Activated CD8-positive, alpha-beta memory T cell treated with anti-CD3 and anti-CD28 coated beads, Interleukin-2, amount 50 U/mL, for 1 hour (primary cell): Measurements from ENCODE around the gene VPS29.
"Not testable (repeated sequence)": the region's sequence is repeated elsewhere in the genome, so short reads cannot be mapped to it uniquely, and the experiment has no call there.

ENCODE experiments used
- DNase-seq: peaks from one replicate; pipeline ENCODE4 v3.0.0-alpha.2; 2020; ENCODE audit errors: extremely low read depth

The VPS29 gene

GRCh38 chr12:110528277-110528839 lies 26.4 kb upstream of the VPS29 start:
- DNase-seq = no peak

- not testable (repeated sequence) for DNase-seq
Measured at GRCh38 chr12:110520876-110521712, 19.2 kb upstream of the VPS29 start.

DNA sequence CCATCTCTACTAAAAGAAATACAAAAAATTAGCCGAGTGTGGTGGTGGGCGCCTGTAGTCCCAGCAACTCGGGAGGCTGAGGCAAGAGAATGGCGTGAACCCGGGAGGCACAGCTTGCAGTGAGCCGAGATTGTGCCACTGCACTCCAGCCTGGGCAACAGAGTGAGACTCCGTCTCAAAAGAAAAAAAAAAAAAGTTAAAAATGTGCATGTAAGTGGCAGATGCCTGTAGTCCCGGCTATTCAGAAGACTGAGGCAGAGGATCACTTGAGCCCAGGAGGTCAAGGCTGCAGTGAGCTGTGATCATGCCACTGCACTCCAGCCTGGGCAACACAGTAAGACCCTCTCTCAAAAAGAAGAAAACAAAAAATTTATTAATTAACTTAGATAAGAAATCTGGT lies 16.1 kb upstream of the VPS29 start:
- not testable (repeated sequence) for DNase-seq

DNA sequence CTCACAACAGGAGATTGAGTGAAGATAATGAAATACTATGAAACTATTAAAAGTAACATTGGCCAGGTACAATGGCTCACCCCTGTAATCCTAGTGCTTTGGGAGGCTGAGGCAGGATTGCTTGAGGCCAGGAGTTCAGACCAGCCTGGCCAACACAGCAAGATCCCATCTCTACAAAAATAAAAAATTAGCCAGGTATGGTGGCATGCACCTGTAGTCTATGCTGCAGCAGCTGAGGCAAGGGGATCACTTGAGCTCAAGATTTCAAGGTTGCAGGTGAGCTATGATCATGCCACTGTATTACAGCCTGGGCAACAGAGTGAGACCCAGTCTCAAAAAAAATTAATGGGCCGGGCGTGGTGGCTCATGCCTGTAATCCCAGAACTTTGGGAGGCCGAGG lies 15.1 kb upstream of the VPS29 start:
- no peak for DNase-seq

DNA sequence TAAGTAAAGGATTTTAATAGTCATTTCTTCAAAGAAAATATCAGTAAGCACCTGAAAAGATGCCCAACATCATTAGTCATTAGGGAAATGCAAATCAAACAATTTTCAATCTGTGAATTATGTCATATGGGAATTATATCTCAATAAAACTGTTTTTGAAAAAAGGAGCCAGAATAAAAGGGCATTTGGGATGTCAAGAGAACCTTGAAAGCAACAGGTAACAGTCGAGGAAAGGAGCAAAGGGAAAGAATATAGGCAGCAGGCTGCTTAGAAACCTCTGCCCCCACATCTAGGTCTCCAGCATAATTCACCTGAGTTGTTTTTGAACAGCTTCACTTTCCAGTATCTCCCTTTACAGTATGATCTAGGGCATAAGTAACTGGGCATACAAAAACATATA lies 12.5 kb upstream of the VPS29 start:
- DNase-seq = no peak

DNA sequence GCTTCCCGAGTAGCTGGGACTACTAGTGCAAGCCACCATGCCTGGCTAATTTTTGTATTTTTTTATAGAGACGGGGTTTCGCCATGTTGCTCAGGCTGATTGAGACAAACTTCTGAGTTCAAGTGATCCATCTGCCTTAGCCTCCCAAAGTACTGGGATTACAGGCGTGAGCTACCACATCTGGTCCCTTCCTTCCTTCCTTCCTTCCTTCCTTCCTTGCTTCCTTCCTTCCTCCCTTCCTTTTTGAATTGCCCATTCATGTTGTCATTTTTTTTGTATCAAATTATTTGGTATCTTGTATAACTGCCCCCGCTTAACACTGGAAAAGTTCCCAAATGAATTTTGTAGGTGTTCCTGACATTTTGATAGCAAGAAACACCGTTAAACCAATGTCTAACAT lies 11.9 kb upstream of the VPS29 start:
- DNase-seq = no peak

- DNase-seq = no peak
Measured at GRCh38 chr12:110508071-110508586, 6.2 kb upstream of the VPS29 start.

- no peak for DNase-seq
Measured at GRCh38 chr12:110505332-110505731, 3.4 kb upstream of the VPS29 start.

GRCh38 chr12:110503432-110503831 lies 1.5 kb upstream of the VPS29 start:
- no peak for DNase-seq

GRCh38 chr12:110501399-110501751 lies 536 bp downstream of the VPS29 start:
- no peak for DNase-seq

GRCh38 chr12:110498984-110499706 lies 2.8 kb downstream of the VPS29 start:
- DNase-seq = no peak

- DNase-seq = no peak
Measured at GRCh38 chr12:110475426-110475825, 26.5 kb downstream of the VPS29 start.

DNA sequence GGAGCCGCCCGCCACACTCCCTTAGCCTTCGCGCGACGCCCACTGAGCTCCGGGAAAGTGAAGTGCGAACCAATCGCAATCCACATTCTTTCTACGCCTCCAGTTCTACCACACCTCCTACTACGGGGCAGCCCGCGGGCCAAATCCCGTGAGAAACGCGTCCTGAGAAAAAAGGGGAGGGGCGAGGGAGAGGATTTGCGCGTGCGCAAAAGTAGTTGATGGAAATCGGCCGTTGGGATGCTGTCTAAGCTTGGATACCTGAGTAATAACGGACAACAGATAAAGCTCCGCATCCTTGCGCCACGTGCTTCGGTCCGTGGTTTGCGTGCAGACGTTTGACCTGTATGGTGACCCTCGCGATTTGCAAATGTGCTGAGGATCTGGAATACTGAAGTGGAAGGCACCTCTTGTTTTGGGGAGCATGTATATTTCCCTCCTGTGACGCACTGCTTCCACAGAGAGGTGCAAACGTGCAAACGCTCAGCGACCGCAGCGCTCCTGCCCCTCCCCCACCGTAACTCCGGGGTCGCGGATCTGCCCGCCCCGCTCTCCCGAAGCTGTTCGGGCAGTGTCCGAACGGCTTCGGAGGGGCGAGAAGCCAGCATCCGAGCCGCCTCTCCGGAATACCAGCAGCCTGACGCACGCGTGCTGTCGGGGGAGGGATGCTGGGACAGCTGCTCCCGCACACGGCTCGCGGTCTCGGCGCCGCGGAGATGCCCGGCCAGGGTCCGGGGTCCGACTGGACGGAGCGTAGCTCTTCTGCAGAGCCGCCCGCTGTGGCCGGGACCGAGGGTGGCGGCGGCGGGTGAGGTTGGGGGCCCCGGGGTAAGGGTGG lies 33.5 kb downstream of the VPS29 start, which contains the start of the genes FAM216A and GPN3:
Gene FAM216A (plus strand): TSS at position 632 of the 835 bp plus-strand sequence. CDS start 31 bp downstream, at position 663.
Gene GPN3 (minus strand): TSS at position 44 of the 835 bp plus-strand sequence. CDS start 54 bp downstream, outside the sequence.
- DNase-seq = peak; percentile 83

DNA sequence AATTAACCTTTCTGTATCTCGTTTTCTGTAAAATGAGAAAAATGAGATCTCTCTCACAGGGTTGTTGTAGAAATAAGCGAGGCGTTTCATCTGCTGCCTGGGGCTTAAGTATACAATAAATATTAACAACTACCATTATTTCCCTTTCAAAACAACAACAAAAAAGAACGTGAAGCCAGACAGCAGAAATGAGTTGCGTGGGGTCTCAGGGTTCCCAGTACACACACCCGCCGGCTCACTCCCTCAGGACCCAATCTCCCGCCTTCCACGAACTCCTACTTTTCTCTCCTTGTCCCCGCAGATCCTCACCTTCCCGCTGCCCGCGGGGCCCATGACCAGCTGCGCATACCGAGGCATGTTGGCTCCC lies 34.1 kb downstream of the VPS29 start:
- no peak for DNase-seq

- DNase-seq = no peak
Measured at GRCh38 chr12:110466791-110467190, 35.1 kb downstream of the VPS29 start.

GRCh38 chr12:110465765-110466164 lies 36.1 kb downstream of the VPS29 start:
- DNase-seq = not testable (repeated sequence)

DNA sequence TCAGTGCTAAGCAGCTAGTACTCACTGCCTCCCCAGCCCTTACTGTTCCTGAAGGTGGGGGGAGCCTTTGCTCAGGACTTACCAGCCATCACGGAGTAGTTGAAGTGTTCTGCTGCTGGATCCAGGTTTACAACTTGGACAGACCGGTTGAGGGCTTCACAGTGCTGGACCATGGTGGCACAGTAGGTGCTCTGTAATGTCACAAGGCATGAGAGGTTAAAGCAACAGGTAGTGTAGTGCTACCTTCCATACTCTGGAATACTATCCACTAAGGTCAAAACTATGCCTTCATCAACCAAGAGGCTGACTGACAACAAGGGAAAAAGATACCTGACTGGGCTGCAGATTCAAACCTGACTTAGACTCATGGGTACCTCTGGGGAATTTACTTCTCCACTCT lies 36.9 kb downstream of the VPS29 start:
- DNase-seq = no peak

GRCh38 chr12:110461189-110461588 lies 40.7 kb downstream of the VPS29 start:
- DNase-seq = not testable (repeated sequence)

GRCh38 chr12:110458756-110459155 lies 43.2 kb downstream of the VPS29 start:
- no peak for DNase-seq

GRCh38 chr12:110453569-110454296 lies 48.2 kb downstream of the VPS29 start:
- DNase-seq = no peak

DNA sequence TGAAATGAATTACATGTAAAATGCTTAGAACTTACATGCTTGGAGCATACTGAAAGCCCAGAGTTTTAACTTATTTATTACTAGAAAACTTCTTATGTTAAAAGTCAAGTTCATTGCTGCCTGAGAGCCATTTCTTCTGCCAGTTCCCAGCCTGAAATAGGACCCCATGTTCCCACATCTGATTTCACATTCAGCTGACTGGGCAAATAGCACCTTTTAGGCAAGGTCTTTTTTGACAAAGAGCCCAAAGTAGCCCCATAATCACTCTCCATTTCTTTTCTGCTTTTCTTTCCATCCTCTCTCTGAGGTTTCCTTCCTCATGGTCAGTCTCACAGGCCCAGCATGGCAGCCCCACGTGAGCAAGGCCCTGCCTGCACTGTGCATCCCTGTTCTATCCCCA lies 50.6 kb downstream of the VPS29 start:
- DNase-seq = no peak
